ENCODE measurements around the gene MRGPRE. TPM values are rescaled to one million over a fixed set of nuclear protein-coding genes. Genes with fewer than 3 reads are reported as not detected.

MRGPRE gene
- total RNA-seq, 1 donor from 2014 or later: not detected

DNA sequence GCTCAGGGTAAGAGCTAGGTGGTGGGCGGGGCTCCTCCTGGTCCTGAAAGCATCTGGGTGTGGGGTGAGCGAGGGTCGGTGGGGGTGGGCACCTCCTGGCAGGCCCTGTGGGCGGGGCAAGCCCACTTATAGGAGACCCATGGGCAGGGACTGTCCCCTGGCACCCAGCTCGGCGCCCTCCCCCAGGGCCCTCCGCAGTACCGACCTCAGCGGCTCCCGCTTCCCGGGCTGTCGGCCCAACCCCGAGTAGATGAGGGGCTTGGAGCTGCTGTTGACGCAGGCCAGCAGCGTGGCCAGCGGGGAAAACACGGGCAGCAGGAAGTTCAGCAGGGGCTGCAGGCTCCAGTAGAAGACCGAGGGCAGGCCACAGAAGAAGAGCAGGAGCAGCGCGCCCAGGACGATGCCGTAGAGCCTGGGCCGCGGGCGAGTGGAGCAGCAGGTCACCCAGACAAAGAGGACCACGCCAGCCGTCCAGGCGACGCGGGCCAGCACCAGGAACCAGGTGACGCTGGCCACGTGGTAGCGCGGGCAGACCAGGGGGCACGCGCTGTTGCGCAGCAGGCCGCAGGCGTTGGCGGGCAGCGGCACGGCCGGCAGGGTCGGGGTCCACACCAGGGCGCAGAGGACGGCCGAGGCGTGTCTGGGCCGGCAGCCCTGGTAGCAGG lies 14.3 kb downstream of the MRGPRE start:
- intact Hi-C loops (cut with DNase I): loop anchor here (2.0 kb wide), 2 partner anchors 107 to 181 kb away; no protein-coding TSS in a partner anchor
- ATAC-seq (no peak), DNase-seq (ENCODE audit: missing footprints) (no peak)

DNA sequence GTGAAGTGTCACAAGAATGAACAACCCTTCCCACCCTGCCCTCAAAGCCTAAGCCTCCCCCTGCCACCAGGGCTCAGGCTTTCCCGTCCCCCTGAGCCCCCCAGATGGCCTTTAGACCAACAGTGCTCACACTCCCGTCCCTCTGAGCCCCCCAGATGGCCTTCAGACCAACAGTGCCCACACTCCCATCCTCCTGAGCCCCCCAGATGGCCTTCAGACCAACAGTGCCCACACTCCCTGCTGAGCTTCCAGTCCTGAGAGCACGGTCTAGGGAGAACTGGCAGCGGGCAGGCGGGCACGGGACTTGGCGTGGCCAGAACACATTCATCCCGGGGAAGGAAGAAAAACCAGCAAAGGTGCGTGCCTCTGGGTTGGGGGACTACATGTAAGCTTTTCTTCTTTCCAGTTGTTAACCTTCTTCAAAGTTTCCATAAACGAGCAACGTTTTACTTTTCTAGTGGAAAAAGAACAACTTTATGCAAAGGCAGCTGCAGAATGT lies 16.1 kb downstream of the MRGPRE start:
- intact Hi-C loops (cut with DNase I): loop anchor here (2.0 kb wide), 2 partner anchors 105 to 179 kb away; no protein-coding TSS in a partner anchor
- DNase-seq (ENCODE audit: missing footprints) (no peak), ATAC-seq (no peak)

DNA sequence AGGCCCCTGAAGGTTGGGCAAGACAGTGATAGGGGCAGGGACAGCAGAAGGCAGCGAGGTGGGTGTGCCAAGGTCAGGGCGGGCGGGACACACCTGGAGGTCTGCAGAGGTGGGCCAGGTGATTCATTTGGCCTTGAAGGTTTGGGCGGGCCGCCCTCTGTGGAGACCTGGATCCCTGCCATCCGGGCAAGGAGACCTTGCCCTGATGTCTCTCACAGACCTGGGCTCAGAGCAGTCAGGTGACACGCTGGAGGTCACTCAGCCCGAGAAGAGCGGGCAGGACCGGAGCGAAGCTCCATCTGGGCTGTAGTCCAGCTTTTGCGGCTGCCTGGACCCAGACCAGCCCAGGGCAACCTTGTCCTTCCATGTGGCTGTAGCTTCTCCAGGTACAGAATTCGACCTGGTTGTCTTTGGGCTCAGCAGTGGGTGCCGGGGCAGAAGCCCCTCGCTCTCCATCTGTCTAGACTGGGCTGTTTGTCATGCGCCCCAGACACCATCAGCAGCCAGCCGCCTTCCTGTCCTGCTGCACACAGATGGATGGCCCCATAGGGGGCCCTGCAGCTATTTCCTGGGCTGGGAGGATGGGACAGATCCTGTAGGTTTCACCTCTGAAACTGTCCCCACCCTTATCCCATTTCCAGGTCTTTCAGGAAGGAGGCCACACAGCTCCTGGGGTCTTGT lies 16.7 kb downstream of the MRGPRE start:
- intact Hi-C loops (cut with DNase I): loop anchor here (2.0 kb wide), 2 partner anchors 105 to 179 kb away; no protein-coding TSS in a partner anchor
- DNase-seq (ENCODE audit: missing footprints) (no peak), ATAC-seq (no peak)

DNA sequence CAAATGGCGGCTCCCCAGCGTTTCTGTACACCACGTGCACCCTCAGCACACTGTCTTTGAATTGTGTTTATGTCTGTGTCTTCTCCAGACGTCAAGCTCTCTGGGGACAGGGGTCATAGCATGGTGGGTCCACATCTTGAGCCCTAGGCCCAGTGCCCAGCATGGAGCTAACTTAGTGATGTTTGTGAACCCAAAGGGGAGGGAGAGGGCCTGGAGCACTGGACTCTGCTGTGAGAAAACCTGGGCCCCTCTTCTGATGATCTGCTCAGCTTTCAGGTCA lies 17.9 kb downstream of the MRGPRE start:
- no peak for DNase-seq (ENCODE audit: missing footprints)
- intact Hi-C loops (cut with DNase I): no loop called here
- ATAC-seq: no peak

DNA sequence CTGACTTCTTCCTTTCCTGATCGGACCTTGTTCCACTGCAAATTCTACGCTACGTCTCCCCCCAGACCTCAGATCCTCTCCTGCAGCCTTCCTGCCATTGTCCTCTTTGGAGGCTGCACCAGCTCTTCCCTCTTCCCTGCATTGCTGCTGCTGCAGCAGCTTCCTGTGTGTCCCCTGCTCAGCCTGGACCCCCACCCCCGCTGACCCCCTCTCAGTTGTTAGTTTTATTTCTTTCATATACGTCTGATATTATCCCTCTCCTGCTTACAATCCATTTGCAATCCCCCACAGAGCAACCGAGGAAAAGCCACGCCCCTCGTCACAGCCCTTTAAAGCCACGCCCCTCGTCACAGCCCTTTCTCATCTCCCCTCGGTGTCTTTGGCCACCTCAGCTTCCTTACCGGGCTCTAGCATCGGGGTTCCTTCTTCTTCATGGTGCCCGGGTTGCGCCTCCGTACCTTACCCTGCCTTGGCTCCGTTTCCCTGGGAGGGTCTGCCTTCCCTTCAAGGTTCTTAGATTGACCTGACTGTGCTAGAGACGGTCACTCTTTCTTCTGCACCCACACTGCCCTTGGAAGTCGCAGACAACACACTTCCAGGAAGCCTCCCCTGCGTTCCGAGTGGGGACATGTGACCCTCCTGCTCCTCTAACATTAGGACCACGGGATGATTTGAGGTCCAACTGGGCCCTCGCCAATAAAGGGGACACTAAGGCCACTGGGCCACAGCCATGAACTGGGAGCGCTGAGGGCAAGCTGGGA lies 18.4 kb downstream of the MRGPRE start:
- ATAC-seq: no peak
- intact Hi-C loops (cut with DNase I): no loop called here
- peak; percentile 41 for DNase-seq (ENCODE audit: missing footprints)

DNA sequence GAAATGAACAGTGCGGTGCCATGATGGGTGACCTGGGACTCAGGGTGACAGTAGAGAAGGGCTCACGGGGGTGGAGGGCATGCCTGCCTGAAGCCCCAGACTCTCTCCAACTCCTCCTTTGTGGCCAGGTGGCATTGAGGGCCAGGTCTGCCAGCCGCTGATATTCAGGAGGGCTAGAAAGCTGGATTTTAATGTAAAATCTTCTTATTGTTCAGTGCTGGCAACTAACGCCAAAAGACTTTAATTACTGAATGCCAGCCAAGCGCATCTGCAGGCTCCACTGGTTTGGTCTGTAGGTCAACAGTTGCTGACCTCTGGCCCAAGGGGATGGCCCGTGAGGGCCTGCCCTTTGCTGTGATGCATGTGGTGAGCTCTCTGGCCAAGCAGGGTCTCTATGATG lies 23.9 kb downstream of the MRGPRE start:
- ATAC-seq (no peak), DNase-seq (ENCODE audit: missing footprints) (no peak)
- intact Hi-C loops (cut with DNase I): no loop called here

DNA sequence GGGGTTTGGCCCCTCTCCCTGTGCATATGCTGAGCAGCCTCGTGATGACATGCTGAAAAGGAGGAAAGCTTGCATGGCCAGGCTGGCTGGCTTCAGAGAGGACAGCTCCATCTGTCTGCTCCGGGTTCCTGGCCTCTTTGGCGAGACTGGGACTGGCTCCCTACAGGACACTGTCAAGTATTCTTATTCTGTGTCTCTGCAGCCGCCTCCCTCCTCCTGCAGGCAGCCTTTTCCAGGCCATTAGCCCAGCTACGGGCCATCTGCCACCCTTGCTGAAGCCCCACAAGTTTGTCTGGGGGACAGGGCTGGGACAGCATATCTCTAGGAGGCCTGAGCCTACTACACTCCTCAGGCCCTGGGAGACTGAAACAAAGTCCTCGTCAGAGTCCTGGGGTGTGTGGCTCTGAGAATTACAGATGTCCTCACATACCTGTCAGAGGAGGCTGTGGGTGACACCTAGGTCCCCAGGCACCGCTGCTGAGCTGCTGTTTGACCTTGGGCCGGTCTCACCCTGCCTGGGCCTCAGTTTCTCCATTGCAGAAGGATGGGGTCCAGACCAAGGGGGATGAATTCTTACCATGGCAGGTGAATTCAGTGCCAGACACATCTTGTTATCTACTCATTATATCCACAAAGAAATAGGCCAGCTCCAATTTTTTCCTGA lies 24.6 kb downstream of the MRGPRE start:
- intact Hi-C loops (cut with DNase I): no loop called here
- DNase-seq (ENCODE audit: missing footprints) (no peak), ATAC-seq (no peak)

DNA sequence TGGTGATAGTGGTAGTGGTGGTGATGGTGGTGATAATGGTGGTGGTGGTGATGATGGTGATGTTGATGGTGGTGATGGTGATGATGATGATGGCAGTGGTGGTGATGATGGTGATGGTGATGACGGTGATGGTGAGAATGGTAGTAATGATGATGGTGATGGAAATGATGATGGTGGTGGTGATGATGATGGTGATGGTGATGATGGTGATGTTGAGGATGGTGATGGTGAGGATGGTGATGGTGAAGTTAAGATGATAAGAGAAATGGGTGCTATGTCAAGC lies 25.4 kb downstream of the MRGPRE start:
- no peak for DNase-seq (ENCODE audit: missing footprints)
- intact Hi-C loops (cut with DNase I): no loop called here
- no peak for ATAC-seq

DNA sequence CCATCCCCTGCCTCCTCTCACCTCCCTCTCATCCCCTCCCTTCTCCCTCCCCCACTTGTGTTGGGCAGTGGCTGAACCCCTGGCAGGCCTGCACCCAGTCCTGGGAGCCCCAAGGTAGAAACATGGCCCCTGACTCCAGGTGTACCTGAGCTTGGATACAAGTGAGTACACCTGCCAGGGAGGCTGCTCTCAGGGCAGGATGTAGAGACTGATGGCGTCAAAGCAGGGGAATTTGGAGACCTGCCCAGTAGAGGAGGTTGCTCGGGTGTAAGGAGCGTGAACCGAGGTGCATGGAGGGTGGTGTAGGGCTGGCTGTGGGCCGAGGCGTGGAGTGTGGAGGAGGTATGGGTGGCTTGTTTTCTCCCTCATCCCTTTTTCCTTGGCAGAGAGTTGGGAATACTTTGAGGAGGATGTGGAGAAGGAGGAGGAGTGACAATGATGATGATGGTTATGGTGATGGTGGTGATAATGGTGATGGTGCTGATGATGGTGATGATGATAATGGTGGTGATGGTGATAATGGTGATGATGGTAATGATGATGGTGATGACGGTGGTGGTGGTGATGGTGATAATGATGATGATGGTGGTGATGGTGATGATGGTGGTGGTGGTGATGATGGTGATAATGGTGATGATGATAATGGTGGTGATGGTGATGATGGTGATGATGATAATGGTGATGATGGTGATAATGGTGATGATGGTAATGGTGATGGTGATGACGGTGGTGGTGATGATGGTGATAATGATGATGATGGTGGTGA lies 25.9 kb downstream of the MRGPRE start:
- ATAC-seq: no peak
- DNase-seq (ENCODE audit: missing footprints): no peak
- intact Hi-C loops (cut with DNase I): no loop called here

DNA sequence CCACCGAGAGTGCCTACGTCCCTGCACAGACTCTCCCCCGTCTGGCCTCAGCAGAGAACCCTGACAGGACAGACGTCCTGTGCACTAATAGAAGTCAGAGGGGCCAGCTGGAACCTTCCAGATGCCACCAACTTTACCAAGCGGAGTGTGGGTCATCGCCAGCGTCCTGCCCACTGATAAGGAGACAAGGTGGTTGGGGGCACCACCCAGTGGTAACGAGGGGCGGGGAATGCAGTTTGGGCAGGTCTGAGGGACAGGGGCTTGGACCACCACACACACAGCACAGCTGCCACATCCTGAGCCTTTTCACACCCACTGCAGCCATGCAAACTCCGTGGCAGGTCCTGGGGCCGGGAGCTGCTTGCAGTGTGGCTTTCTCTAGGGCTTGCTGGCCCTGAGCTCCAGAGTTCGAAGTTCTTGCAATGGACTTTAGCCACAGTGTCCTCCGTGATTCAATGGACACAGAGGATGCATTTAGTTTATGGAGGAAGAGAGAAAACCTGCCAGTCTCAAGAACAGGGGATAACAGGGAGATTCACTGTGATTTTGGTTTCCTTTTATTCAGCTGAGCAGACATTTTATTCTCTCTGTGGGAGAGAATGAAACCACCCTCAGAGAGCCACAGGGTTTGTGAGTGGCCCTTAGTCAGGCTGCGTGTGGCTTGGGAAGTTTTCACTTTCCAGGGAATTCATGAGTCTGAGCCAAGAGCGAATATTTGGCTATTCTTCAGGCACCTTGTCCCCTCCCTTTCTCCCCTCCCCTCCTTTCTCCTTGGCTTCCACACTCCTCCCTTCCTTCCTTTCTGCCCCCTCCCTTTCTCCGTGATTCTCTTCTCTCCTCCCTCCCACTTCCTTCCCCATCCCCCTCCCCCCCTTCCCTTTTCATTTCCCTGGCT lies 26.7 kb downstream of the MRGPRE start:
- ATAC-seq (no peak), DNase-seq (ENCODE audit: missing footprints) (no peak)
- intact Hi-C loops (cut with DNase I): no loop called here

DNA sequence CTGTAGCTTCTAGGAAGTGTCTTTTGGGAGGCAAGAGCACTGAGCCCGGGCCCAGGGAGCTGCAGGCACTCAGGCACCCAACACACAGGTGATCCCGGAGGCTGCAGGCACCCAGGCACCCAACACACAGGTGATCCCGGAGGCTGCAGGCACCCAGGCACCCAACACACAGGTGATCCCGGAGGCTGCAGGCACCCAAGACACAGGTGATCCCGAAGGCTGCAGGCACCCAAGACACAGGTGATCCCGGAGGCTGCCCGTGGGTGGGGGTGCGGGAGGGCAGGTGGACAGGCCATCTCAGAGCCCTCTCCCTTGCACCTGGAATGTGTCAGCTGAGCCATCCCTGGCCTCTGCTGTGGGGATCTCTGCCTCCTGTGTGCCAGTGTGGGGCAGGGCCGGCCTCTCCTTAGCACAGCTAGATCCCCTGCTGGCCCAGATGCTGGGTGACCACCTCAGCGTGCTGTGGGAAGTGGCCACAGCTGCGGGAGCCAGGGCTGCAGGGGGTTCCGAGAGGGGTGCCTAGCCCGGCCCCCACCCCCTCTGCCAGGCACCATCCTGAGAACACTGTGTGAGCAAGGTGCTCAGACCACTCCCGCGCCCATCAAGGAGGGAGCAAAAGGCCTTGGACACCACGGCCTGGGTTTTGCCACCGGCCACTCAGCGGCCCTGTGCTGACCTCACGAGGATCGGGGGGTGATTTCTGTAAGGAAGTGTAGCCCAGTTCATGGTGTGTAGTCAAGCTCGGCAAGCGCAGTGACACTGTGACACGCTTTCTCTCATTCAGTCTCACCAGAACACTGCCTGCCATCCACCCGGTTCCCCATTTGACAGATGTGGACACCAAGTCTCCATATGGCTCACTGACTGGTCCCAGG lies 27.8 kb downstream of the MRGPRE start:
- intact Hi-C loops (cut with DNase I): no loop called here
- no peak for ATAC-seq
- no peak for DNase-seq (ENCODE audit: missing footprints)

DNA sequence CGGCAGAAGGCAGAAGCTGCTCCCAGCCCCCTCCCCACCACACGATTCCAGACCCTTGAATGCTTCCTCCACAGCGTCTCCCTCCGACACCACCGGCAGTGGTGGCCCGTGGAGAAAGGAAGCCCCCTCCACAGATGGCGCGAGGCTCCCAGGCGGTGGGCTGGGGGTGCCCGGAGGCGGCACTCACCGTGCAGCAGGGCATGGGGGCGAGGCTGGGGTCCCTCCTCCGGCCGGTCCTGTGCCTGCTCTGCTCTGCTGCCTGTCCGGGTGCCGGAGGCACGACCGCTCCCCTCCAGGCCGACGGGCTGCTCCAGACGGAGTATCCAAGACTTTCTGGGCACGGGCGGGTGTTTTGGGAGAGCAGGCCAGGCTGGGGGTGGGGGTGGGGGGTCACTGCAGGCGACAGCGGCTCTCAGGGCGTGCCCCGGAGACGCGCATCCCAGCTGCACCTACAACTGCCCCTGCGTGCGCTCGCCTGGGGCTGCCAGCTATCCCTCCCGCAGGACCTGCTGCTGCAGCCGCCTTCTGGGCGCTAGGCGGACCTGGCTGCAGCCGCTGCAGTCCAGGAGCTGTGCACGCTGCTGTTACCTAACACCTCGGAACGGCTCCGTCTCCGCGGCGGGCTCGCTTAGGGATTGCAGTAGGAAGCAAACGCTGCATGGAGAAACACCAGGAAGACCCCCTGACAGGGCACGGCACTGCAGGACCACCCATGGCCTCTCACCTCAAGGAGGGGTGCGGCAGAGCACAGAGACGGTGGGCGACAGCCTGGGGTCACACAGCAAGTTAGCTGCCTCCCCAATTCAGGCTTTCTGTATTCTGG lies 28.8 kb downstream of the MRGPRE start:
- DNase-seq (ENCODE audit: missing footprints) (no peak), ATAC-seq (no peak)
- intact Hi-C loops (cut with DNase I): no loop called here

DNA sequence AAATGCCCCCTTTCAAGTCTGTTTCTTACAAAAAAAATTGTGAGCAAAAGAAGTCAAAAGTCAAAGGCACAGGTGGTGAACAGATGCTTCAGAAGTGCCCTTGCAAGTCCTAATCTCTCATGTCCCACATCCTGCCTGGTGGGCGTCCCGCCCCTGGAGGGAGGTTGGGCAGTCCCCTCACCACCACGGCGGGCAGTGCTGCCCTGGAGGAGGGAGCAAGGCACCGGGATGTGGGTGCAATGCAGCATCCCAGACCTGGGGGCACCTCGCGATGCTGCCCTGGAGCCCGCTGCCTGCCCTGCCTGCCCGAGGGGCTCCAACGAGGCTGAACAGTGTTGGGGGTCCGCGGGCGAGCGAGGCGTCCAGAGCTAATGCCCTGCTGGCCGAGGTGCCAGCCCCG lies 29.5 kb downstream of the MRGPRE start:
- intact Hi-C loops (cut with DNase I): no loop called here
- ATAC-seq: no peak
- no peak for DNase-seq (ENCODE audit: missing footprints)

DNA sequence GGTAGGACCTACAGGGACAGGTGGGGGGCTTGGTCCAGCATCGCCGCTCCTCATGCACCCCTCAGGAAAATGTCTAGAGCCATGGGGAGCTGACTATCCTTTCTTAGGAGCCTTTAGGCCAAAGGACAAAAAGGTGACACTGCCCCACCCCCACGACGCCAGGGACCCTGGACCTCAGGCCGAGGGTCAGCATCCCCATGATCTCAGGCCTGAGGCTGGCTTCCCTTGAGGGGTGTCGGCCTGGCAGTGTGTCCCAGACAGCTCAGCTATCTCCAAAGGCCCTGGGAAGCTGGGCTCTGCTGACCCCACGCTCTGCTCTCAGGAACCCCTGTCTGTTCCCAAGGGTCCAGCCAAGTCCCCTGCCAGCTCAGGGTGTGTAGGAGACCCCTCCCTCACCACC lies 29.9 kb downstream of the MRGPRE start:
- intact Hi-C loops (cut with DNase I): no loop called here
- no peak for ATAC-seq
- DNase-seq (ENCODE audit: missing footprints): no peak

DNA sequence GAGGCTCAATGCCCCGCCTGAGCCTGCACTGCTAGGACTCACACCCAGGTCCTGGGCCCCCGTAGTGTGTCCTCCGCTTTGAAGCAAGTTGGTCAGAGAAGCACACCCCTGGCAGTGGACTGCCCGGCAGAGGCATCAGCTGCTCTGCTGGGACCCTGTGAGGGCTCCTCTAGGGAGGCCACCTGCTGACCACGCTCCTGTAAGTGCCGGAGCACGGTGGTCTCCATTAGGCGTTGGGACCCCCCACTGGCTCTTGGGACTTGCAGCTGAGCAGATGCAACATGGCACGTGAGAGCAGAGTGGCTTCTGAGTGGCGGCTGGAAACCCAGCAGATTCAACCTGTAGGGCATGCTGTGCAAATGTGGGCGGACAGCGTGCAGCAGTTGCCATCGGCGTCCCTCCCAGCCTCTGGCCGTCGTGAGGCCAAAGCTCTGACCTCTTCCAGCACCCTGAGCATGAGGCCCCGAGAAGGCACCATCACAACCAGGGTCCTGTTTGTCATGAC lies 30.5 kb downstream of the MRGPRE start:
- DNase-seq (ENCODE audit: missing footprints): no peak
- intact Hi-C loops (cut with DNase I): no loop called here
- no peak for ATAC-seq

DNA sequence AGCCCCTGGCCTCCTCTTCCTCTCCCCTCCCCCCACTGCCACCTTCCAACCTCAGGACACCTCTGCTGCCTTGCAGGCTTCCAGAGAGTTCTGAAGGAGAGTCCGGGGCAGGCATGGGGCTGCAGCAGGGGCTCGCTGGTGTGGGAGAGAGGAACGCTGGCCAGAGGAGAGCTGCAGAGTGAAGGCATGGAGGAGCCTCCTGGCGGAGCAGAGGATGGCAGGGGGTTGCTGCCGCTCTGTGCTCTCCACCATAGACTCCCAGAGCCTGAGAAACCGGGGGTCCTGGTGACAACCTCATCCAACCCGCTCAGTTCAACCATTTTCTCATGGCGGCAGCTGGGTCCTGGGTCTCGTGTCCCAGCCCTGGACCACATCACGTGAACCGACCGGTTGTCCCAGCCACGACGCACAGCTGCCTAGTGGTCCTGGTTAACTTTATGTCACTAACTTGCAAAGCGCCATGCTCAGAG lies 31.1 kb downstream of the MRGPRE start:
- ATAC-seq (no peak), DNase-seq (ENCODE audit: missing footprints) (no peak)
- intact Hi-C loops (cut with DNase I): no loop called here

All from Right ventricle myocardium inferior (tissue), 1 donor.